Glomerular endothelial cell (primary cell): ENCODE measurements around the gene RNPEPL1. TPM values are rescaled to one million over a fixed set of nuclear protein-coding genes. Genes with fewer than 3 reads are reported as not detected.
"Not testable (repeated sequence)": the region's sequence is repeated elsewhere in the genome, so short reads cannot be mapped to it uniquely, and the experiment has no call there.

Source experiments
- DNase-seq: peaks from one replicate; pipeline ENCODE4 v3.0.0-alpha.2; 2011; ENCODE audit warnings: low read depth, low spot score; ENCODE audit errors: extremely low read depth
- total RNA-seq: library from RNA; depleted of rRNA; stranded (reverse); fragments of >200 nt; gene quantifications from 2 replicates; pipeline ENCODE4 v1.2.3, GENCODE V29; 2015

Gene RNPEPL1
- total RNA-seq, 1 donor from 2014 or later, result 141 TPM

DNA sequence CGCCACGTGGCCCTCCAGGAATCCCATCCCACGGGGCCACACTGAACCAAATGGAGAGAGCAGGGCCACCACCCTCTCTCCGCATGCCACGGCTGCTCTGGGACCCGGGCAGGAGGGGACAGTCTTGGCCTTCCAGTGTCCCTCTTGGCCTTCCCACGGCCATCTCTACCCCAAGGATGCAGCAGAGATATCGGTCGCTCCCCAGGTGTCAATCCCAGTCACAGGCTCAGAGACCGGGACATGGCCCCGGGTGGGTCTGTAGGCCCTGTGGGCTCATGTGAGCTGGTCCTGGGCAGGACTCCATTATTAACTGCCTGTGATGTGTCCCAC is 33.5 kb downstream of the RNPEPL1 start:
- no peak for DNase-seq

DNA sequence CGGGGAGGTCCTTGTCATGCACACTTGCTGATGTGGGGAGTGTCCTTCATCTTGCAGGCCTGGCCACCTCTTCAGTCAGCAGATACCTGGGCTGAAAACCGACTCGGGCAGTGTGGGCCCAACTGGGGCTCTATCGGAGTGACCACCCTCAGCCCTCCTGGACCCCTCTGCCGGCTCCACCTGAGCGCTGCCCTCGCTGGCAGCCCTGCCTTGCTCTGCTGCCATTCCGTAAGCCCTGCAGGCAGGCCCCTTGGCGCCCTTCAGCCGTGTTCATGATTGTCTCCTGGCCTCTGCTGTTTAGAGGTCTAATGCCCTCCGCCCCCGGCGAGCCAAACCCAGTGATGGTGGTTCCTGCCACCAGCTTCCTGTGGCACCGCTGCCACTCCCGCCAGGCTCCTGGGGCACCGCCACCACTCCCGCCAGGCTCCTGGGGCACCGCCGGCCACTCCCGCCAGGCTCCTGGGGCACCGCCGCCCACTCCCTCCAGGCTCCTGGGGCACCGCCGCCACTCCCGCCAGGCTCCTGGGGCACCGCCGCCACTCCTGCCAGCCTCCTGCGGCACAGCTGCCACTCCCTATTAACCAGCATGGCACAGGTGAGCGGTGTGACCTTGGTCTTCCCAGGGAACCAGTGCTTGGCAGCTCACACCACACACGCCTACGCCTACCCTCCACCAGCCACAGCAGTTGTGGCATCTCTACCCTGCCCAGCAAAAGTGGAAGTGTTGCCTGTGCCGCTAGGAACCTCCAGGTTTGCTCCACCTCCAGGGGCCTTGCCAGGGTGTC is 34.2 kb downstream of the RNPEPL1 start:
- DNase-seq, result no peak

DNA sequence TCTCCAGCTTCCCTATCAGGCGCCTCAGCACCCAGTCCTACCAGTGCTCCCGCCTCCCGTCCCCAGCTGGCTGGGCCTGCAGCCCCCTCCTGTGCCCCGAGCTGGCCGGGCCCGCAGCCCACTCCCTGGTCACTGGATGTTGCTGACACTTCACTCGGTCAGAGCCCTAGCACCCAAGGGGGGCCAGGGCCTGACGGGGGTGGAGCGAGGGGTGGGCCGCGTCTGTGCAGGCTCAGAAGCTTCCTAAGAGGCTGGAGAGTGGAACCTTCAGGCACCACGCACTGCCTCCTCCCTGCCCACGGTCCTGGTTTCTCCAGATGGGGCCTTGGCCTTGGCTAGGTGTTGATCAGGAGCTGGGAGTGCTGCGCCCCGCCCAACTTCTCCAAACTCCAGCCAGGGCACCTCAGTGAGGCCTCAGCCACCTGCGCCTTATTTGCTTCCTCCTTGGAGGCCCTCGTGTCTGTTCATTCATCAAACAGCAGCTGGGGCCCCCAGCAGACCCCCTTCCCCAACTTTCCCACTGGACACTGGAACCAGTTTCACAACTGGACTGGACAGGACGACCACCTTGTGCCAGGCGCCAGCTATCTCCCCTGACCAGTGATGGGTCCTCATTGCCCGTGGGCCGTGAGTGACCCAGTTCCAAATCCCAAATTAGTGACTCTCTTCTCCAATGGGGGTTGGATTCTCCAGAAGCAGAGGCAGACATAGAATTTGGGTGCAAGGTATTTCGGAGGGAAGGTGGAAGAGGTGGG is 35.0 kb downstream of the RNPEPL1 start:
- DNase-seq, result no peak

DNA sequence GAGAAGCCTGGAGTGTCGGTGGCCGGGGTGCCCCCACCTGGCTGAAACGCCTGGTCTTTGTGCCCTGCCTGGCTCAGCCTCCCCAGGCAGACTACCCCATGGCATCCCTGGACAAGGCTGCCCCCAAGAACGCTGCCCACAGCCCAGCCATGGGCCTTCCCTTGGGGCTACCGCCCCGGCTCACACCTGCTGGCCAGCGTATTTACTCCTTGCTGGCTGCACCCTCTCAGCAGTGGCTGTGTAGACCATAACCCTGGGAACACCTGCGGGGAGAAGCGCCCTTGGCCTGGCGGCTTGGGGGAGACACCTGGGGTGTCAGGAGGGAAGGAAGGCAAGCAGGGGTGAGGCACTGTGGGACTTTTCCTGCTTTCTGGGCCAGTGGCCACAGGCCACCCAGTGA is 35.6 kb downstream of the RNPEPL1 start:
- no peak for DNase-seq

DNA sequence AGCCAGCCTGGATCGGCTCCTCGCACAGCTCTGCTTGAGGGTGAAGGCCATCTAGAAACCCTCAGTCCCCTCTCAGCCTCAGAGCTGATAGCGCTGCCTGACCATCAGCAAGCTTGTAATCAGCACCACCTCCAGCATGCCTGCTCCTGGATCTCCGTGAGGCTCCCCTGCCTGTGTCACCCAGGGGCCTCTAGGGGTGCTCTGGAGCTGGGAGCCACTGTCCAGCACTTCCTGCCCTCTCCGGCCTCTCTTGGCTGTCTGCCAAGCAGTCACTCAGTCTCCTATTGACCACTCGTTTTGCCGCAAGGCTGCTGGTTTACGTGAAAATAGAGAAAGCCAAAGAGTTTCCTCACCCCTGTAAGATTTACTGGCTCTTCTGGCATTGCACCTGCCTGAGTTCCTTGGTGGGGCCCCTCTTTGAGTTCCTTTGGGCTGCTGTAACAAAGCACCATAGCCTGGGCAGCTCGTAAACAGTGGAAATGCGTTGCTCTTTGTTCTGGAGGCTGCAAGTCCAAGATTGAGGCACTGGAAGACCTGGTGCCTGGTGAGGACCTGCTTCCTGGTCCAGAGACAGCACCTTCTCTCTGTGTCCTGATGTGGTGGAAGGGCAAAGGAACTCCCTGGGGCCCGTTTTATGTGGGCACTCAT is 36.1 kb downstream of the RNPEPL1 start:
- DNase-seq, result peak; percentile 48

DNA sequence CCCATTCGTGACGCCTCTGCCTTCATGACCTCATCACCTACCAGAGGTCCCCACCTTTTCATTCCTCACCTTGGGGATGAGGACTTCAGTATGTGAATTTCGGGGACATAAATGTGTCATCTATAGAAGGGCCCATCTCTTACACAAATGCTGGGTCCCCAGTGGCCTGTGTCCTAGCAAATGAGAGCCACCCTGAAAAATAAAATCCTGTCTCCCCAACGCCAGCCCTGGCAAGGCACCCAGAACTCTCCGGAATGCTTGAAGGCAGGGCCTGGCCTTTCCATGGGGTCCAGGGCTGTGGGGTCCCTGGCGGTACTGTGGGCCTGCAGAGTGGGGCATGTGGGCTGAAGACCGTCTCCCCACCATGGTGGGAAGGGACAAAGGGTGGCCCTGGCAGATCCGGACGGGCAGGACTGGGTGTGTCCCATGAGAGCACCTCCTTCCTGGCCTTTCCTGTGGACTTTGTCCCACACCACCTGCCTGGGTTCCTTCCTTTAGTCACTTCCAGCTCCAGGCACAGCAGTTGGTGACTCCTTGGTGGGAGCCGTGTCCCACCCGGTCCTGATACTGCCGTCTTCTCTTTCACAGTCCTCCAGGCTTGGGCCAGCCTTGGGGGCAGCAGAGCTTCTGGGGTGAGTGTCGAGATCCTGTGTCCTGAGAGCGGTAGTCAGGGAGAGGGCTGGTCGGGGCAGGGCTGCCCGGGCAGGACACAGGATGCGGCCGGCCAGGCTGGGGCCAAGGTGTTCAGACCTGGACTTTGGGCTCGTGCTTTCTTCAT is 36.8 kb downstream of the RNPEPL1 start:
- DNase-seq, result no peak

DNA sequence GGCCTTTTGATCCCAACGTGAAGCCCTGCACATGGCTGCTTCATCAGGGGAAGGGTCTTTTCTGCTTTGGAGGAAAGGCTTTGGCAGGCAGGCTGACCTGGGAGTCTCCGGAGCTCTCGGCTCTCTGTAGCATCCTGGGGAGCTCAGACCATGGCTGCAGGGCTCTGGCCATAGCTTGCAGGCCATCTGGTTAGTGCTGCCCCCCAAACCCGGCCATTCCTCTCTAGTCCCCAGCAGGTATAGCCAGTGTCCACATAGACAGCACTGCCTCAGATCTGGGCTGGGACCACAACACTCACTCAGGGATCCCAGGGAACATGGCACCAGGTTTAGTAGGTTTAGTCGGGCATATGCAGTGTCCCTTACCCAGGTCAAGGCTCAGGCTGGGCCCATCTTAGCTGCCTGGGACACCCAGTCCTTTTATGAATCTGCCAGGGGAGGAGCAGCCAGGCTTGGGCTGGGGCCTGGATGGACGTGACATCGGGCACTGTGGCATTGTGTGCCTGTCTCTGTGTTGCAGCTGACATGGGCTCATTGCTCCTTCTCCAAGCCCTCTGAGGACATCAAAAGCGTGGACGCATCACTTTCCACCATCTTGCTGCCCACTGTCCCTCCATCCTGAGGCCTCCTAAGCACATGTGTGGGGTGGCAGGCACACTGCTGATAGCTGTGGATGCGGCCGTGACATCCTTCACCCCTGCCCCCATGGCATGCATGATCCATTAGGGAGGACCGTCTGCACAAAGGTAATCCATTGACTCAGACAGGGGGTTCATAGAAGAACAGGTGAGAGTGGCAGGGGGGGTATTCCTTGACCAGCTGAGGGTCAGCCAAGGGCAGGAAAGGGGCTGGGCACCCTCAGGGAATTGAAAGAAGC is 37.8 kb downstream of the RNPEPL1 start:
- no peak for DNase-seq

DNA sequence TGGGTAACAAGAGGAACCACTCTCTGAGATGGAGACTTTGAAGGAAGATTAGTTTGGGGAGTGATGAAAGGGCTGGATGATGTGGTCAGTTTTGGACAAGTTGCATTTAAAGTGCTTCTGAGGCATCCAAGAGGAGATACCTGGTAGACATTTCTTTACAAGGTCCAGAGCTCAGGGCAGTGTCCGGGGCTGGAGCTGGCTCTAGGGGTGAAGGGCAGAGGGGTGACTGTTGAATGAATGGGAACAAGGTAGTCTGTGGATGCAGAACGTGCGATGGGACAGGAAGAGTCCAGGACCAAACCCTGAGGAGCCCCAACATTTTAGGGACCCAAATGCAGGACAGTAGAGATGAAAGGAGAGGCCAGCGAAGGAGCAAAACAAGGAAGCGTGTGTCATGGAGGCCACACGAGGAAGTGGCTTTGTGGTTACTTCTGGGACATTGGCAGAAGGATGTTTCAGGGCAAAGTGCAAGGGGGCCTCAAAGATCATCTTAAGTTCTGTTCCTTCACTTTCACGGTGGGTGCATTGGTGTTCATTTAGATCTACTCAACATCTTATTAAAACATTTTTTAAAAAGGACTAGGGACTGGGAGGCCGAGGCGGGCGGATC is 43.4 kb downstream of the RNPEPL1 start:
- no peak for DNase-seq

DNA sequence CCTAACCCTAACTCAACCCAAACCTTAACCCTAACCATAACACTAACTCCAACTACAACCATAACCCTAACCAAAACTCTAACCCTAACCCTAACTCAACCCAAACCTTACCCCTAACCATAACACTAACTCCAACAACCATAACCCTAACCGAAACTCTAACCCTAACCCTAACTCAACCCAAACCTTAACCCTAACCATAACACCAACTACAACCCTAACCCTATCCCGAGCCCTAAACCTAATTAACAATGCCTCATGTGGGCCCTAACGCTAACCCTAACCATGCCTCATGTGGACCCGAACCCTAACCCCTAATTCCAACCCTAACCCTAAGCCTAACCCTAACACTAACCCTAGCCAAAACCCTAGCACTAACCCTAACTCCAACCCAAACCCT is 45.5 kb downstream of the RNPEPL1 start:
- no peak for DNase-seq

DNA sequence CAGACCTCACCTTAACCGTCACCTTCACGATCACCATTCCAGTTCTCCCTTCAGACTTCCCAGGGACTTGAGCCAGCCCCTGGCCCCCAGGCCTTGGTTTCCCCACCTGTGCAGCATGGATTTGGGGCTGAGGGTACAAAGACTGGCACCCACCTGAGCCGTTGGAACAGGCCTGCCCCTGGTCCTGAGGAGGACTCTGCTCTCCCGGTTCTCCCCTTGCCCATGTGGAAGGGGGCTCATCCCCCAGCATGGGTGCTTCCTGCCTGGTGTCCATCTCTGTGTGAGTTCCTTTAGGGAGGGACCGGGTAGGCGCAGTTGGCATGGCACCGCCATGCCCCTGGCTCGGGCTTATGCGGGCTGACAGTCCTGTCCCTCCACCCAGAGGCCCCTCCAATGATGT is 46.1 kb downstream of the RNPEPL1 start:
- no peak for DNase-seq

DNA sequence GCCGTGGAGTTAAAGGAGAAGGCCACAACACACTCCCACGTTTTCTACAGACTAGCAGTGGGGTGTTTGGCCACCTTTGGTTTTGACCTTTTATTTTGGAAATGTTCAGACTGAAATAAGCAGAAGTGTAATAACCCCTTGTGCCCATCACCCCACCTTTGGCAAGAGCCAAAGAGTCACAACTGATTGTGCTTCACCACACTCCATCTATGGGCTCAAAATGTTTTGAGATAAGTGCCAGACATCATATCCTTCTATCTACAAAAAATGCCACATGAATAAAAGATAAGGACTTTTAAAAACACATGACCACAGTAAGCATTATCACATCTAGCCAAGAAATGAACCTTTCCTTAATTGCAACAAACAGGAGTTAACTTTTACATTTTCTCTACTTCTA is 47.1 kb downstream of the RNPEPL1 start:
- DNase-seq, result no peak

DNA sequence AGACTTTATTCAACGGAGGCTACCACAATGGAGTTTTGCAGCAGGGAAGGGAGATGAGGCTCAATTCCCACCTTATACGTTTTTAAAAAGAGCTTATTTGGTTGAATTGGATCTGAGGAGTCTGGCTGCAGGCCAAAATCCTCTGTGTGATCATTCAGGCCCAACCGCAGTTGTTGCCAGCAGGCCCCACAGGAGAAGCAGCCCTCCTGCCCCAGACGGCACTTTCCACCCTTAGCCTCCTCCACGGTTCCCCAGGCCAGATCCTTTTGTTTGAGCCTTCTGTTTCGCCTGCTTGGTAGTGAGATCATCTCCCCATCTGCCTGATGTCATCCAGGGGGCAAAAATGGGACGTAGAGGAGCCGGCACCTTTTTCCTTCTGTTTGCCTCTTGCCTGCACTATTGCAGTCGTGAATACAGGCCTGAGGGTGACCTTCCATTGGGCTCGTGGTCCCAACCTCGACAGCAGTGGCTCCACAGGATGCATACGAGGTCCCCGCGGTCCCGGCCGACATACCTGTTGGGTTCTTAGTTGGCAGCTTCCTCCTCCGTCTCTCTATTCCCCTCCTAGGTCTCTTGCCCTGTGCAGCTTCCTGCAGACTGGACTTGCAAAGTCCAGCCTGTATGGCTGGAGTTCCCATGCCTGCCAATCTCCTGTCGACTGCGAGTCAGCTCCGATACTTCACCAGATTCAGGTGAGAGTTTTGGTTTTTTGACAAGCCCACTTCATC is 47.7 kb downstream of the RNPEPL1 start:
- DNase-seq, result no peak

DNA sequence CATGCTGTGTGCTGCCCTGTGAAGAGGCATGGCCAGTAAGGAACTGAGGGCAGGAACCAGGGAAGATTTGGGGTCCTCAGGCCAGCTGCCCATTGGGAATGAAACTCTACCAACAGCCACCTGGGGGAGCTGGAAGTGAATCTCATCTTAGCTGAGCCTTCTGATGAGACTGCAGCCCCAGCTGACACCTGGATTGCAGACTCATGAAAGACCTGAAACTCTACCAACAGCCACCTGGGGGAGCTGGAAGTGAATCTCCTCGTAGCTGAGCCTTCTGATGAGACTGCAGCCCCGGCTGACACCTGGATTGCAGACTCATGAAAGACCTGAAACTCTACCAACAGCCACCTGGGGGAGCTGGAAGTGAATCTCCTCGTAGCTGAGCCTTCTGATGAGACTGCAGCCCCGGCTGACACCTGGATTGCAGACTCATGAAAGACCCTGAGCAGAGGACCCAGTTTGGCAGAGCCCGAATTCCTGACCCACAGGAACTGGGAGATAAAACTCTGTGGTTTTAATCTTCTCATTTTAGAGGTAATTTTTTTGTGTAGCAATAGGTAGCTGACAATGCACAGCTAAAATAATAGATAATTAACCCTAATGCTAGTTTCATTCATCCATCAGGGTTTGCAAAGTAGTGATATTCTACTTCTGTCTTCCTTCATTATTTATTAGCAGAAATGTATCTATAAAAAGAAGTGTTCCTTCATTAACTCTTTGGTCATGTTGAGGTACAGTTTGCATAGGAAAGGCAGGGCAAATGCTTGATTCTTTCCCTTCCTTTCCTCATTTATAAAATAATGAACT is 48.8 kb downstream of the RNPEPL1 start:
- DNase-seq, result not testable (repeated sequence)

DNA sequence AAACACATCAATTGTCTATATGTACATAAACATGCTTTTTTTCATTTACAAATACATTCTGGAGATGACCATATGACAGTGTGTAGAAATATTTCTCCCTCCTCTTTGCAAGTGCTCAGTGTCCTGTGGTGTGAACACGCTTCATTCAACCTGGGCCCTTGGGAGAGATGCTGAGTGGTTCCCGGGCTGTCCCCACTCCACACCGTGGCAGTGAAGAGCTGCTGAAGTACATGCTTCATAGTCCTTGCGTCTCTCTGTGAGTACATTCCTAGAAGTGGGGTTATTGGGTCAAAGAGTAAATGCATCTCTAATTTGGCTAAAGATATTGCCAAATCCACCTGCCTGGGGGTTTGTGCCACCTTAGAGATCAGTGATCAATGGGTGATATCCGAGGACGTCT is 50.5 kb downstream of the RNPEPL1 start:
- DNase-seq, result no peak

DNA sequence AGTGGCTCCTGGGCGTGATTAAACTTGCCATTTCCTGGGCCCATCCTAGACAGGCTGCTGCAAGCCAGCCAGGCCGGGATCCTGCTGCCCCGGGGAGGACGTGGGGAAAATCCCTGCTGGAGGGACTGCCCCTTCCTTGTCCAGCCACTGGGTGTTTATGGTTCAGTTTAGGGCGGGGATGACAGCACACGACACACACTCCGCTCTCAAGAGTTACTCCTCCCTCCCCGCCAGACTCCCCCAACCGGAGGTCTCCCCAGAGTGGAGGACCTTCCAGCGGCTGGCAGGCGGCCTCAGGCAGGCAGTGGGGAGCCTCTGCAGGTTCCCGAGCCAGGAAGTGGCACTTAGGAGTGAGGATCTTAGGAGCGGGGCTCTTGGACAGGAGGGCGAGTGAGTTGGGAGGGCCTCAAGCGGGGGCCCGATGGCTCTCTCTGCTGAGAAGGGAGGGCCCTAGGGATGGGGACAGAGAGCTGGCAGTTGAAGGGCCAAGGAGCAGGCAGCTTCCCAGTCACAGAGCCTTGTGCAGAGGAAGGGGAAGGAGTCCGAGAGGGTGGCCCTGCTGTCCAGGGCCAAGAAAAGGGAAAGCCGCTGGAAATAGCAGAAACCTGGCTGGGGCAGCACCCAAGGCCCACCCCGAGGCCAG is 51.3 kb downstream of the RNPEPL1 start:
- DNase-seq, result no peak

DNA sequence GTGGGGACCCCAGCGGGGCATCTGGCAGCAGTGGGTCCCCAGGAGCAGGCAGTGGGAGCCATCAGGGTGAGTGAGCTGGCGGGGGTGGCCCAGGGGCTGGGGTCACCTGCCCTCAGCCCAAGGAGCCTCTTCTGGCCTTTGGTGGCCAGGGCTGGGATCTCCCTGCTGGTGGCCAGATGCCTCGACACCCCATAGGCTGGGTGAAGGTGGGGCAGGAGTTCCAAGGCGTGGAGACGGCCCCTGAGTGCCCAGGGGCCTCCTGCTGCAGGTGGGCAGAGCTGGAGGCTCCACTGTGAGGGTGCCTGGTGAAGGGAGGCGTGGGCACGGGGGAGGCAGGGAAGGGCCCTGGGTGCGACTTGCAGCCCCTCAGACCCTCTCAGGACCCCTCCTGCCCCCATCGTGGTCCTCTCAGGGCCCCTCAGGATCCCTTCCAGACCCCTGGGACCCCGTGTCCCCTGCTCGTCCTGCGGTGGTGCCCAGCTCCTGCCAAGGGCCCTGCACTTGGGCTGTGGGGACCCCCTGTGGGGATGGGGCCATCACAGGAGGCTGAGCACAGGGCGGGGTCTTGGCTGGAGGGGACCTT is 52.0 kb downstream of the RNPEPL1 start:
- DNase-seq, result no peak

DNA sequence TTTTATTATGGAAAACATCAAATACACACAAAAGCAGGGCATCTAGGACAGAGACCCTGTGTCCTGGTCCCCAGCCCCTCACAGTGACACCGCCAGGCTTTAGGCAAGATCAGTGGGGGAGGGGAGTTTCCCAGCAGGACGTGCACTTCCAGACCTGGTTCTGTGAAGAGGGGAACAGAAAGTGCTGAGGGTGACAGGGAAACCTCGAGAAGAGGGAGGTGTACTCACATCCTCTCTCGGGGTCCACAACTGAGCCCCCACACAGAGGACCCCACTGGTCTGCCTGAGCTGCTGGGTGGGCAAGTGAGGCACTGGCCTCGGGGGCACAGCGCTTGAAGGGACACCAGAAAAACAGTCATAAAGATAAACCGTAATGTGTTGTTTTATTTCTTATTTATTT is 52.6 kb downstream of the RNPEPL1 start:
- DNase-seq, result no peak

DNA sequence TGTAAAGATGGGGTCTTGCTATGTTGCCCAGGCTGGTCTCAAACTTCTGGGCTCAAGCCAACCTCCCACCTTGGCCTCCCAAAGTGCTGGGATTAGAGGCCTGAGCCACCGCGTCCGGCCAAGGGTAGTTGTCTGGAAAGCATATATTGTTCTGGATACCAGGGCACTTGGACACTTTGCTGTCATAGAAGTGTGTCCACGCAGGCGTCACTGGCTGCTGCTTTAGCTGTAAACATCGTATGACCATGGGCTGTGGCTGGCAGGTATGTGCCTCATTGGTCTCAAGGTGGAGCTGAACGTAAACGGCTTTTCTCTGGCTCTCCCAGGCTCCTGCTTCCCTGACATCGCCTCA is 53.8 kb downstream of the RNPEPL1 start:
- no peak for DNase-seq
